Neural cell (in vitro differentiated cells): ENCODE results near the gene ARHGAP30. TPM values are rescaled to one million over a fixed set of nuclear protein-coding genes. Genes with fewer than 3 reads are reported as not detected.

Experiments used
- H2AFZ ChIP-seq: fragments of 200-600, 300-800 bp; sonication (generic), shearing (Covaris generic); 2 replicates; pipeline ENCODE4 v1.6.0; 2014; ENCODE audit warnings: low read depth, mild to moderate bottlenecking, antibody characterized with exemption, low read length, moderate library complexity
- H3F3A ChIP-seq: fragments of 200-600 bp; shearing (Covaris generic); 2 replicates; pipeline ENCODE4 v1.6.1; 2016; ENCODE audit warnings: mild to moderate bottlenecking, moderate library complexity, mixed read lengths, antibody characterized with exemption, low read length; ENCODE audit not compliant: insufficient read depth, poor library complexity, severe bottlenecking
- H3K27ac ChIP-seq: fragments of 200-600, 300-800 bp; sonication (generic), shearing (Covaris generic); 2 replicates; pipeline ENCODE4 v1.5.1; 2014; ENCODE audit warnings: mild to moderate bottlenecking, low read length, moderate library complexity
- H3K27me3 ChIP-seq: fragments of 300-800, 200-600 bp; sonication (generic), shearing (Covaris generic); 2 replicates; pipeline ENCODE4 v1.6.0; 2014; ENCODE audit warnings: mild to moderate bottlenecking, low read depth, low read length, moderate library complexity; ENCODE audit not compliant: insufficient read depth
- H3K36me3 ChIP-seq: fragments of 300-800, 200-600 bp; sonication (generic), shearing (Covaris generic); 2 replicates; pipeline ENCODE4 v1.5.1; 2014; ENCODE audit warnings: mild to moderate bottlenecking, antibody characterized with exemption, low read length, moderate library complexity; ENCODE audit not compliant: insufficient read depth
- H3K4me2 ChIP-seq: fragments of 300-800, 200-600 bp; sonication (generic), shearing (Covaris generic); 2 replicates; pipeline ENCODE4 v1.6.0; 2014; ENCODE audit warnings: mild to moderate bottlenecking, low read length
- H3K4me3 ChIP-seq: fragments of 300-800, 200-600 bp; sonication (generic), shearing (Covaris generic); 2 replicates; pipeline ENCODE4 v1.5.1; 2014; ENCODE audit warnings: mild to moderate bottlenecking, low read length, moderate library complexity
- H3K79me2 ChIP-seq: fragments of 200-600 bp; shearing (Covaris generic); replicated peaks from 2 replicates; pipeline ENCODE4 v1.6.0; 2014; ENCODE audit warnings: mild to moderate bottlenecking, low read length, moderate library complexity; ENCODE audit not compliant: insufficient read depth
- H3K9ac ChIP-seq: fragments of 300-800, 200-600 bp; sonication (generic), shearing (Covaris generic); 2 replicates; pipeline ENCODE4 v1.6.1; 2016; ENCODE audit warnings: mild to moderate bottlenecking, low read length, mixed read lengths
- H3K9me2 ChIP-seq: fragments of 200-600 bp; shearing (Covaris generic); 2 replicates; pipeline ENCODE4 v1.6.1; 2016; ENCODE audit warnings: mild to moderate bottlenecking, low read length, mixed read lengths; ENCODE audit not compliant: insufficient read depth
- H3K9me3 ChIP-seq: fragments of 200-600, 300-800 bp; sonication (generic), shearing (Covaris generic); 2 replicates; pipeline ENCODE4 v1.6.1; 2016; ENCODE audit warnings: mild to moderate bottlenecking, mixed run types, low read length, moderate library complexity, mixed read lengths
- H4K20me1 ChIP-seq: fragments of 200-600 bp; shearing (Covaris generic); 2 replicates; pipeline ENCODE4 v1.6.1; 2016; ENCODE audit warnings: mild to moderate bottlenecking, mixed run types; ENCODE audit not compliant: insufficient read depth
- EP300 ChIP-seq: fragments of 450-650 bp; conservative IDR thresholded peaks from 2 replicates; pipeline ENCODE4 v1.6.1; 2014; ENCODE audit warnings: antibody characterized with exemption, mild to moderate bottlenecking, moderate library complexity; ENCODE audit not compliant: poor library complexity, severe bottlenecking
- EZH2 ChIP-seq: fragments of 200-600, 300-800 bp; shearing (Covaris generic), sonication (generic); IDR thresholded peaks from 2 replicates; pipeline ENCODE4 v1.6.1; 2014; ENCODE audit warnings: antibody characterized with exemption, low read length, borderline replicate concordance, mild to moderate bottlenecking; ENCODE audit not compliant: insufficient read depth, poor library complexity, severe bottlenecking
- MXI1 ChIP-seq: fragments of 450-650 bp; conservative IDR thresholded peaks from 2 replicates; pipeline ENCODE4 v1.6.1; 2014; ENCODE audit warnings: antibody characterized with exemption, mild to moderate bottlenecking; ENCODE audit not compliant: poor library complexity, severe bottlenecking
- POLR2AphosphoS5 ChIP-seq: IDR thresholded peaks from 2 replicates; pipeline ENCODE4 v1.6.1; 2012
- RAD21 ChIP-seq: fragments of 450-650 bp; conservative IDR thresholded peaks from 2 replicates; pipeline ENCODE4 v1.6.1; 2014; ENCODE audit warnings: antibody characterized with exemption, mild to moderate bottlenecking, moderate library complexity
- SMC3 ChIP-seq: fragments of 450-650 bp; conservative IDR thresholded peaks from 2 replicates; pipeline ENCODE4 v1.6.1; 2014; ENCODE audit warnings: antibody characterized with exemption, mild to moderate bottlenecking, moderate library complexity; ENCODE audit not compliant: poor library complexity
- TAF1 ChIP-seq: IDR thresholded peaks from 2 replicates; pipeline ENCODE4 v1.6.1; 2012; ENCODE audit warnings: low read depth
- polyA plus RNA-seq: library from polyadenylated mRNA; depleted of rRNA; stranded (reverse); fragments of >200 nt; gene quantifications from 2 replicates; pipeline ENCODE4 v1.2.3, GENCODE V29; 2014
- small RNA-seq, 3 experiments: library from RNA; depleted of rRNA; stranded (forward); fragments of <200 nt; gene quantifications; one replicate each; pipeline ENCODE3, GENCODE V24; 2012
- TF ChIP-seq, protein P1 (sequence below): IDR thresholded peaks from 2 replicates; pipeline ENCODE4 v1.6.1; 2012; ENCODE audit warnings: borderline replicate concordance
- TF ChIP-seq, protein P2 (sequence below): fragments of 450-650 bp; IDR thresholded peaks from 2 replicates; pipeline ENCODE4 v1.5.1; 2014; ENCODE audit warnings: antibody characterized with exemption, mild to moderate bottlenecking, moderate library complexity; ENCODE audit not compliant: poor library complexity, severe bottlenecking

Gene ARHGAP30
- polyA plus RNA-seq, 1 donor from 2014 or later: not detected

DNA sequence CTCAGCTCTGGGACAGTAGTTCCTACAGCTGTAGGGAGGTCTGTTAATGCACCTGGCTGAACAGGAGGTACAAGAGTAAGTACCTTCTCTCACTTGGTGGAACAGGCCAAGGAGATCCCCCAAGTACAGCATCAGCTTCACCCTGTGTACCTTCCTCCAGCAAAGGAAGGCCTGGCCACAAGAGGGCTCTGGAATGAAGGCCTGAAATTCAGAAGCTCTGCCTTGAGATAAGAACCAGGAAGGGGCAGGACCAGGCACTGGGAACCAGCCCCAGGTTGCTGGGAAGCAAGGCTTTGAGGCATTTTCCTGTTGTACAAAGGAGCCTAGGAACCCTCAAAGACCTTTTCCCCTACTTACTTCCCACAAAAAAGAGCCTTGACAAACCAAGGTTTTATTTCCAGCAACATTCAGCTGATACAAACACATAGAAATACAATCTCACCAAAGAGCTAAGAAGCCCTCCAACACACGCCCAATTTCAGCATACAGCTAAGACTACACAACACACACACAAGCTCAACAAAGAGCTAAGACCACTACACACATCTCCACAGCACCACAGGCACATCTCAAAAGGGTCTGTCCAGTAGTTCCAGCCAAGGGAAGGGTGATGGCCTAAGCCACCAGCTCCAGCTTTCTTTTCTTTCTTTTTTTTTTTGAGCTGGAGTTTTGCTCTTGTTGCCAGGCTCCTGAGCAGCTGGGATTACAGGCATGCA is 72.2 kb downstream of the ARHGAP30 start:
- no peaks in the 10 kb centered on the region for H3F3A ChIP-seq
- H3K9ac ChIP-seq: no peak overlapping the region
- H3K9me2 ChIP-seq: no peaks in the 10 kb centered on the region
- H3K79me2 ChIP-seq: no peaks in the 10 kb centered on the region
- no peak overlapping the region for H3K4me2 ChIP-seq
- H3K36me3 ChIP-seq: no peaks in the 10 kb centered on the region
- peak; percentile 12 for TF ChIP-seq RAD21
- no peak for TF ChIP-seq TAF1
- TF ChIP-seq POLR2AphosphoS5: no peak
- no peak for TF ChIP-seq MXI1
- TF ChIP-seq, protein P1, sequence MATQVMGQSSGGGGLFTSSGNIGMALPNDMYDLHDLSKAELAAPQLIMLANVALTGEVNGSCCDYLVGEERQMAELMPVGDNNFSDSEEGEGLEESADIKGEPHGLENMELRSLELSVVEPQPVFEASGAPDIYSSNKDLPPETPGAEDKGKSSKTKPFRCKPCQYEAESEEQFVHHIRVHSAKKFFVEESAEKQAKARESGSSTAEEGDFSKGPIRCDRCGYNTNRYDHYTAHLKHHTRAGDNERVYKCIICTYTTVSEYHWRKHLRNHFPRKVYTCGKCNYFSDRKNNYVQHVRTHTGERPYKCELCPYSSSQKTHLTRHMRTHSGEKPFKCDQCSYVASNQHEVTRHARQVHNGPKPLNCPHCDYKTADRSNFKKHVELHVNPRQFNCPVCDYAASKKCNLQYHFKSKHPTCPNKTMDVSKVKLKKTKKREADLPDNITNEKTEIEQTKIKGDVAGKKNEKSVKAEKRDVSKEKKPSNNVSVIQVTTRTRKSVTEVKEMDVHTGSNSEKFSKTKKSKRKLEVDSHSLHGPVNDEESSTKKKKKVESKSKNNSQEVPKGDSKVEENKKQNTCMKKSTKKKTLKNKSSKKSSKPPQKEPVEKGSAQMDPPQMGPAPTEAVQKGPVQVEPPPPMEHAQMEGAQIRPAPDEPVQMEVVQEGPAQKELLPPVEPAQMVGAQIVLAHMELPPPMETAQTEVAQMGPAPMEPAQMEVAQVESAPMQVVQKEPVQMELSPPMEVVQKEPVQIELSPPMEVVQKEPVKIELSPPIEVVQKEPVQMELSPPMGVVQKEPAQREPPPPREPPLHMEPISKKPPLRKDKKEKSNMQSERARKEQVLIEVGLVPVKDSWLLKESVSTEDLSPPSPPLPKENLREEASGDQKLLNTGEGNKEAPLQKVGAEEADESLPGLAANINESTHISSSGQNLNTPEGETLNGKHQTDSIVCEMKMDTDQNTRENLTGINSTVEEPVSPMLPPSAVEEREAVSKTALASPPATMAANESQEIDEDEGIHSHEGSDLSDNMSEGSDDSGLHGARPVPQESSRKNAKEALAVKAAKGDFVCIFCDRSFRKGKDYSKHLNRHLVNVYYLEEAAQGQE: no peak
- TF ChIP-seq SMC3: peak; percentile 15
- no peak for TF ChIP-seq EP300
- no peak for TF ChIP-seq EZH2
- TF ChIP-seq, protein P2, sequence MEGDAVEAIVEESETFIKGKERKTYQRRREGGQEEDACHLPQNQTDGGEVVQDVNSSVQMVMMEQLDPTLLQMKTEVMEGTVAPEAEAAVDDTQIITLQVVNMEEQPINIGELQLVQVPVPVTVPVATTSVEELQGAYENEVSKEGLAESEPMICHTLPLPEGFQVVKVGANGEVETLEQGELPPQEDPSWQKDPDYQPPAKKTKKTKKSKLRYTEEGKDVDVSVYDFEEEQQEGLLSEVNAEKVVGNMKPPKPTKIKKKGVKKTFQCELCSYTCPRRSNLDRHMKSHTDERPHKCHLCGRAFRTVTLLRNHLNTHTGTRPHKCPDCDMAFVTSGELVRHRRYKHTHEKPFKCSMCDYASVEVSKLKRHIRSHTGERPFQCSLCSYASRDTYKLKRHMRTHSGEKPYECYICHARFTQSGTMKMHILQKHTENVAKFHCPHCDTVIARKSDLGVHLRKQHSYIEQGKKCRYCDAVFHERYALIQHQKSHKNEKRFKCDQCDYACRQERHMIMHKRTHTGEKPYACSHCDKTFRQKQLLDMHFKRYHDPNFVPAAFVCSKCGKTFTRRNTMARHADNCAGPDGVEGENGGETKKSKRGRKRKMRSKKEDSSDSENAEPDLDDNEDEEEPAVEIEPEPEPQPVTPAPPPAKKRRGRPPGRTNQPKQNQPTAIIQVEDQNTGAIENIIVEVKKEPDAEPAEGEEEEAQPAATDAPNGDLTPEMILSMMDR: peak; percentile 8
- no peak overlapping the region for H3K27ac ChIP-seq
- no peak overlapping the region for H2AFZ ChIP-seq
- no peak overlapping the region for H3K4me3 ChIP-seq
- no peaks in the 10 kb centered on the region for H4K20me1 ChIP-seq
- H3K27me3 ChIP-seq: no peaks in the 10 kb centered on the region
- no peaks in the 10 kb centered on the region for H3K9me3 ChIP-seq

Small RNA genes within 50 kb of the gene (small RNA-seq; reads per million reads assigned to genes)
- 0 reads per million in 3 experiments for gene AL591806.2

Other genes with a start within 250 kb of the ARHGAP30 start
- gene CD244, start 207.0 kb downstream of the ARHGAP30 start, polyA plus RNA-seq: not detected in 2 replicates
- gene ITLN1, start 184.7 kb downstream of the ARHGAP30 start, polyA plus RNA-seq: not detected in 2 replicates
- not detected in 2 replicates for gene ITLN2, start 115.1 kb downstream of the ARHGAP30 start, polyA plus RNA-seq
- gene F11R, start 48.7 kb downstream of the ARHGAP30 start, polyA plus RNA-seq: 4.3 and 7.3 TPM in 2 replicates
- gene TSTD1, start 30.9 kb downstream of the ARHGAP30 start, polyA plus RNA-seq: 59.6 and 63.5 TPM in 2 replicates
- 366 and 457 TPM in 2 replicates for gene USF1, start 23.9 kb downstream of the ARHGAP30 start, polyA plus RNA-seq
- not detected in 2 replicates for gene NECTIN4, start 19.7 kb upstream of the ARHGAP30 start, polyA plus RNA-seq
- 78.1 and 106 TPM in 2 replicates for gene KLHDC9, start 28.5 kb upstream of the ARHGAP30 start, polyA plus RNA-seq
- gene PFDN2, start 48.1 kb upstream of the ARHGAP30 start, polyA plus RNA-seq: 161 and 193 TPM in 2 replicates
- 66.1 and 83.5 TPM in 2 replicates for gene NIT1, start 48.2 kb upstream of the ARHGAP30 start, polyA plus RNA-seq
- 29.6 and 42.6 TPM in 2 replicates for gene DEDD, start 62.8 kb upstream of the ARHGAP30 start, polyA plus RNA-seq
- 87.4 and 104 TPM in 2 replicates for gene UFC1, start 84.1 kb upstream of the ARHGAP30 start, polyA plus RNA-seq
- gene USP21, start 89.6 kb upstream of the ARHGAP30 start, polyA plus RNA-seq: 18.3 and 20.2 TPM in 2 replicates
- 93.9 and 107 TPM in 2 replicates for gene PPOX, start 96.5 kb upstream of the ARHGAP30 start, polyA plus RNA-seq
- gene B4GALT3, start 107.6 kb upstream of the ARHGAP30 start, polyA plus RNA-seq: 39.8 and 43.7 TPM in 2 replicates
- 0.04 TPM in 1 of 2 replicates, not detected in the other for gene ADAMTS4, start 129.2 kb upstream of the ARHGAP30 start, polyA plus RNA-seq
- 166 and 197 TPM in 2 replicates for gene NDUFS2, start 132.5 kb upstream of the ARHGAP30 start, polyA plus RNA-seq
- gene FCER1G, start 145.4 kb upstream of the ARHGAP30 start, polyA plus RNA-seq: 3.5 TPM in 1 of 2 replicates, not detected in the other
- gene APOA2, start 153.7 kb upstream of the ARHGAP30 start, polyA plus RNA-seq: not detected in 2 replicates
- gene TOMM40L, start 156.2 kb upstream of the ARHGAP30 start, polyA plus RNA-seq: 32.5 and 40.1 TPM in 2 replicates
- gene NR1I3, start 168.3 kb upstream of the ARHGAP30 start, polyA plus RNA-seq: not detected in 2 replicates
- 51.2 and 62.5 TPM in 2 replicates for gene PCP4L1, start 188.9 kb upstream of the ARHGAP30 start, polyA plus RNA-seq
- 0.92 TPM in 1 of 2 replicates, not detected in the other for gene MPZ, start 240.1 kb upstream of the ARHGAP30 start, polyA plus RNA-seq
- gene SDHC, start 244.5 kb upstream of the ARHGAP30 start, polyA plus RNA-seq: 24.2 and 41.6 TPM in 2 replicates